Heart left ventricle (tissue), 16 donors: Measurements from ENCODE around the gene GAS2L2. TPM values are rescaled to one million over a fixed set of nuclear protein-coding genes. Genes with fewer than 3 reads are reported as not detected.

Experiments
- ATAC-seq, 4 donors: fragments of 200-7000 bp; cut with Tn5 transposase; one replicate each; pipeline ENCODE4 v1.9.1; 2020 to 2022; ENCODE audit warnings: moderate library complexity in 4 of 4, mild to moderate bottlenecking in 3 of 4, moderate number of reproducible peaks in 1 of 4
- DNase-seq, 5 donors: peaks; one replicate each; pipeline ENCODE4 v3.0.0-alpha.2; 2020
- H3K27ac ChIP-seq, 12 donors: fragments of 200-600 bp; sonication (generic) in 4 of 12; one replicate each; pipeline versions ENCODE4 v1.5.0 to v1.8.0; 2016 to 2022; ENCODE audit warnings: mild to moderate bottlenecking in 2 of 12
- H3K27me3 ChIP-seq, 9 donors: fragments of 200-600 bp; sonication (generic) in 2 of 9; one replicate each; pipeline versions ENCODE4 v1.5.1 to v1.8.0; 2016 to 2022; ENCODE audit warnings: mild to moderate bottlenecking in 3 of 9
- H3K36me3 ChIP-seq, 9 donors: fragments of 200-600 bp; sonication (generic) in 2 of 9; one replicate each; pipeline versions ENCODE4 v1.5.0 to v1.8.0; 2018 to 2022; ENCODE audit warnings: mild to moderate bottlenecking in 2 of 9
- H3K4me1 ChIP-seq, 12 donors: fragments of 200-600 bp; sonication (generic) in 4 of 12; one replicate each; pipeline versions ENCODE4 v1.5.0 to v1.8.0; 2016 to 2022; ENCODE audit warnings: mild to moderate bottlenecking in 3 of 12
- H3K4me3 ChIP-seq, 12 donors: fragments of 200-600 bp; sonication (generic) in 4 of 12; one replicate each; pipeline versions ENCODE4 v1.5.0 to v1.8.0; 2017 to 2022; ENCODE audit warnings: mild to moderate bottlenecking in 9 of 12, moderate library complexity in 4 of 12
- H3K9me3 ChIP-seq, 12 donors: fragments of 200-600 bp; sonication (generic) in 4 of 12; one replicate each; pipeline versions ENCODE4 v1.5.0 to v1.8.0; 2016 to 2022; ENCODE audit warnings: mild to moderate bottlenecking in 1 of 12
- CTCF ChIP-seq, 12 donors: fragments of 200-600 bp; sonication (generic) in 4 of 12; IDR thresholded peaks; one replicate each; pipeline versions ENCODE4 v1.5.0 to v1.8.0; 2018 to 2022; ENCODE audit warnings: antibody characterized with exemption in 12 of 12, mild to moderate bottlenecking in 5 of 12
- POLR2A ChIP-seq, 2 donors: fragments of 450-650 bp; IDR thresholded peaks; one replicate each; pipeline ENCODE4 v1.6.1; 2017; ENCODE audit warnings: antibody characterized with exemption in 2 of 2, mild to moderate bottlenecking in 2 of 2, moderate library complexity in 2 of 2
- WGBS, 4 donors: extraction: QIAGEN DNeasy Blood & Tissue Kit in 2 of 4; methylation state at CpG; one replicate each; pipeline versions ENCODE4 v1.1.5 to v1.1.7; 2013 to 2018; 5-methylcytosine and 5-hydroxymethylcytosine counted together
- intact Hi-C, 10 donors: fragments of 100-400 bp; cut with DNase I; formaldehyde crosslinking; loops; one replicate each; pipeline versions ENCODE4 v1.11.1 to v1.14.2; 2022
- long read RNA-seq, 3 donors: library from polyadenylated mRNA; unstranded; transcript quantifications; one replicate each; pipeline ENCODE4 v2.0.0, GENCODE V29; 2020 to 2021
- polyA plus RNA-seq, 2 donors: library from polyadenylated mRNA; stranded (reverse); fragments of 200-250 nt; gene quantifications; one replicate each; pipeline ENCODE4 v1.2.3, GENCODE V29; 2013
- total RNA-seq, 9 donors: library from RNA; depleted of rRNA in 2 of 9; stranded (reverse); fragments of >200 nt in 2 of 9; fragmentation: NEBNext Ultra II Directional in 3 of 9; extraction: Animal tissue kit (Norgen Biotek cat#: 25700) in 3 of 9; gene quantifications; one replicate each; pipeline versions ENCODE4 v1.1.0 to v1.2.4, GENCODE V29; 2016 to 2023
- donor health status: ischemic (EF 13 %, LVEDD 7.1; RV severe dilation, severe dysfunction).
- donor health status: healthy with polysubstance abuse.
- donor health status: DM: no; HTN: yes; CAD: no.
- donor health status: DM: no; HTN: no; CAD: no.
- donor health status: ischemic (EF 25% LVEDD 6.9; RV normal size, moderate dysfunction).
- donor health status: ischemic (EF 25% LVEDD 5.7; RV mildly dilated, moderate dysfunction).
- donor health status: healthy.
- donor health status: DM: yes; HTN: yes; CAD: no.
- donor health status: ischemic (EF 35%, LVEDD 5.7; RV mildly dilated, moderate dysfunction).
- donor health status: nonischemic (EF 11% LVEDD 7.7; RV severe dilation, severe dysfunction).
- donor health status: DM: yes; HTN: yes; CAD: no.
- donor health status: PGD.
- donor health status: ischemic (EF 29% LVEDD 5.4; RV normal size, mild dysfunction).
- donor health status: nonischemic (EF 23%, LVEDD 6.1; RV moderate dilation, normal function).

The GAS2L2 gene
- total RNA-seq (under 1 TPM in 4 of 9 donors, not detected in 5; 0.10 to 0.28 (median 0.12) TPM), polyA plus RNA-seq (under 1 TPM in 1 of 2 donors, not detected in 1; 0.06 TPM)
- long read RNA-seq, donor 1: 0 reads
- long read RNA-seq, donor 2: 0 reads
- long read RNA-seq, donor 3: 0 reads

- peak in 1 of 5 donors; percentile 35 for DNase-seq
- Histone ChIP-seq H3K4me3 (no peak within 1 kb of the TSS), H3K36me3 (no peaks in the 10 kb centered on the region), H3K9me3 (no peaks in the 10 kb centered on the region), H3K27ac (no peak within 1 kb of the TSS), H3K4me1 (peaks cover 0 to 16% (median 5%) of the 10 kb centered on the region in 12 donors), H3K27me3 (peaks cover 0 to 28% (median 15%) of the 10 kb centered on the region in 9 donors)
- ATAC-seq: peak; percentile 33 to 47 (median 40)
- TF ChIP-seq CTCF (IDR thresholded peaks at IDR 0.05) (no peak), POLR2A (IDR thresholded peaks at IDR 0.05) (no peak)
- WGBS, 4 donors: 35 to 50% (median 46%) methylated on average over 9 of the region's 9 CpGs
- intact Hi-C loops: no loop called here
Measured at GRCh38 chr17:35752945-35753764, at the start of gene GAS2L2. TSS of gene GAS2L2 (minus strand) at chr17:35753239. CDS start at chr17:35752850, 389 bp downstream.

GRCh38 chr17:35801583-35802224 is 48.7 kb upstream of the GAS2L2 start:
- no peak for TF ChIP-seq CTCF (IDR thresholded peaks at IDR 0.05)
- no peak for TF ChIP-seq POLR2A (IDR thresholded peaks at IDR 0.05)
- Histone ChIP-seq H3K27me3 (peaks cover 0 to 2% (median 0%) of the 10 kb centered on the region in 9 donors), H3K27ac (peak overlapping the region in 7 of 12 donors; percentile 1 to 59 (median 28)), H3K9me3 (no peaks in the 10 kb centered on the region), H3K4me3 (no peak overlapping the region), H3K36me3 (no peaks in the 10 kb centered on the region), H3K4me1 (peaks cover 3 to 41% (median 28%) of the 10 kb centered on the region in 12 donors)
- intact Hi-C loops: loop anchor here in 2 of 10 donors (1.0 to 10.0 kb wide), 3 partner anchors 19 to 187 kb away; no protein-coding TSS in a partner anchor
- ATAC-seq (peak; percentile 34 to 76 (median 54)), DNase-seq (peak; percentile 79 to 88 (median 87))
- 23 to 29% (median 26%) methylated on average over 8 to 9 of the region's 9 CpGs for WGBS, 4 donors

- Histone ChIP-seq H3K4me1 (peaks cover 3 to 51% (median 33%) of the 10 kb centered on the region in 12 donors), H3K27me3 (peaks cover 0 to 17% (median 0%) of the 10 kb centered on the region in 9 donors), H3K36me3 (no peaks in the 10 kb centered on the region), H3K27ac (peak overlapping the region in 6 of 12 donors; percentile 6 to 51 (median 21)), H3K4me3 (no peak overlapping the region), H3K9me3 (no peaks in the 10 kb centered on the region)
- intact Hi-C loops: loop anchor here in 2 of 10 donors (2.0 to 10.0 kb wide), 2 partner anchors 17 to 185 kb away; no protein-coding TSS in a partner anchor
- ATAC-seq (peak; percentile 76 to 87 (median 80)), DNase-seq (peak; percentile 80 to 90 (median 85))
- TF ChIP-seq POLR2A (IDR thresholded peaks at IDR 0.05): no peak
- TF ChIP-seq CTCF (IDR thresholded peaks at IDR 0.05): no peak
Measured at GRCh38 chr17:35799942-35800341, 46.9 kb upstream of the GAS2L2 start.

GRCh38 chr17:35797918-35798317 is 44.9 kb upstream of the GAS2L2 start:
- TF ChIP-seq POLR2A (IDR thresholded peaks at IDR 0.05) (no peak), CTCF (IDR thresholded peaks at IDR 0.05) (no peak)
- ATAC-seq (no peak), DNase-seq (no peak)
- peaks cover 3 to 49% (median 35%) of the 10 kb centered on the region in 12 donors for H3K4me1 ChIP-seq
- no peaks in the 10 kb centered on the region for H3K9me3 ChIP-seq
- WGBS, 4 donors: 81 to 90% (median 82%) methylated on average over 5 of the region's 5 CpGs
- intact Hi-C loops: no loop called here
- H3K36me3 ChIP-seq: no peaks in the 10 kb centered on the region
- H3K4me3 ChIP-seq: no peak overlapping the region
- H3K27ac ChIP-seq: no peak overlapping the region
- H3K27me3 ChIP-seq: peaks cover 0 to 37% (median 7%) of the 10 kb centered on the region in 9 donors
